GM12872 (cell line): ENCODE results near the gene MRPL46.

Experiments
- CTCF ChIP-seq: IDR thresholded peaks from 3 replicates; pipeline ENCODE4 v1.5.1; 2011; ENCODE audit warnings: low read depth, mild to moderate bottlenecking, low read length, moderate library complexity; ENCODE audit not compliant: insufficient read depth

MRPL46 gene

GRCh38 chr15:88423331-88423730, 43.9 kb downstream of the MRPL46 start:
- no peak for TF ChIP-seq CTCF

GRCh38 chr15:88419830-88420229, 47.4 kb downstream of the MRPL46 start:
- TF ChIP-seq CTCF = no peak
